HuH-7 (cell line): ENCODE measurements around the gene SYNGAP1.
"Not testable (repeated sequence)": the region's sequence is repeated elsewhere in the genome, so short reads cannot be mapped to it uniquely, and the experiment has no call there.

Experiments
- DNase-seq: peaks from one replicate; pipeline ENCODE4 v3.0.0; 2011; ENCODE audit warnings: low spot score

Gene SYNGAP1

GRCh38 chr6:33469661-33470060 is 49.8 kb downstream of the SYNGAP1 start:
- no peak for DNase-seq

DNA sequence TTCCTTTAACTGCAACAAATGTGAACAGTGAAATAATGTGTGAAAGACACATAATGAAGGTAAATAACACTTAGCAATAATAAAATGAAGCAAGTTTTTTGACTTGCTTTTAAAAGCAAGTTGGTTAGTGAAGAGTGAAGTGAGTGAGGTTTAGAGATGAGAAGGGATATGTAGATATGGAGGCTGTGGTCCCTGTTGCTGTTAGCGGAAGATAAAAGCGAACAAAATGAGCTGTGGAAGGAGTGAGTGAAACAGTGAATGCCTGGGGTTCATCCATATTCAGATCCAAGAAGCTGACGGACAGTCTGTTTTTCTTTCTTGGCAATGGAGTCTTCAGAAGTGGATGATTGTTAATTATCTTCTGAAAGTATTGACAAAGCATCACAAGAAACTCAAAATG is 58.0 kb downstream of the SYNGAP1 start:
- no peak for DNase-seq

DNA sequence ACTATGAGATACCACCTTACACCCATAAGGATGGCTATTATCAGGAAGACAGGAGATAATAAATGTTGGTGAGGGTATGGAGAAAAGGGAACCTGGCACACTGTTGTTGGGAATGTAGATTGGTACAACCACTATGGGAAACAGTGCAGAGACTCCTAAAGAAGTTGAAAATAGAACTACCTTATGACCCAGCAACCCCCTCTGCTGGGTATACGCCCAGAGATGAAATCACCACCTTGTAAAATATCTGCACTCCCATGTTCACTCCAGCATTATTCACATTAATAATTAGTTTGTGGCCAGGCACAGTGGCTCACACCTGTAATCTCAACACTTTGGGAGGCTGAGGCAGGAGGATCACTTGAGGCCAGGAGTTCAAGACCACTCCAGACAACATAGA is 61.3 kb downstream of the SYNGAP1 start:
- no peak for DNase-seq

DNA sequence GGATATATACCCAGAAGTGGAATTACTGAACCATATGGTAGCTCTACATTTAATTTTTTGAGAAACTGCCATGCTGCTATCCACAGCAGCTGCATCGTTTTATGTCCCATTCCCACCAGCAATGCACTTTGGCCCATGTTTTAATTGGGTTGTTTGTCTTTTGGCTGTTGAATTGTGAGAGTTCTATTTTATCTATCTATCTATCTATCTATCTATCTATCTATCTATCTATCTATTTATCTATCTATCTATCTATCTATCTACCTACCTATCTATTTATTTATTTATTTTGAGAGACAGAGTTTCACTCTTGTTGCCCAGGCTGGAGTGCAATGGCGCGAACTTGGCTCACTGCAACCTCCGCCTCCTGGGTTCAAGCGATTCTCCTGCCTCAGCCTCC is 62.8 kb downstream of the SYNGAP1 start:
- not testable (repeated sequence) for DNase-seq

GRCh38 chr6:33483678-33484077 is 63.8 kb downstream of the SYNGAP1 start:
- no peak for DNase-seq

DNA sequence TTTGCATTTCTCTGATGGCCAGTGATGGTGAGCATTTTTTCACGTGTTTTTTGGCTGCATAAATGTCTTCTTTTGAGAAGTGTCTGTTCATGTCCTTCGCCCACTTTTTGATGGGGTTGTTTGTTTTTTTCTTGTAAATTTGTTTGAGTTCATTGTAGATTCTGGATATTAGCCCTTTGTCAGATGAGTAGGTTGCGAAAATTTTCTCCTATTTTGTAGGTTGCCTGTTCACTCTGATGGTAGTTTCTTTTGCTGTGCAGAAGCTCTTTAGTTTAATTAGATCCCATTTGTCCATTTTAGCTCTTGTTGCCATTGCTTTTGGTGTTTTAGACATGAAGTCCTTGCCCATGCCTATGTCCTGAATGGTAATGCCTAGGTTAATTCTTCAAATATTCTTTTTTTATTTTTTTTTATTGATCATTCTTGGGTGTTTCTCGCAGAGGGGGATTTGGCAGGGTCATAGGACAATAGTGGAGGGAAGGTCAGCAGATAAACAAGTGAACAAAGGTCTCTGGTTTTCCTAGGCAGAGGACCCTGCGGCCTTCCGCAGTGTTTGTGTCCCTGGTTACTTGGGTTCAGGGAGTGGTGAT is 64.9 kb downstream of the SYNGAP1 start:
- DNase-seq: not testable (repeated sequence)

- DNase-seq: not testable (repeated sequence)
These were observed 65.8 kb downstream of the SYNGAP1 start for GRCh38 chr6:33485680-33486079.

- DNase-seq: no peak
These were observed 68.5 kb downstream of the SYNGAP1 start for GRCh38 chr6:33488339-33488738.

- DNase-seq: no peak
These were observed 70.3 kb downstream of the SYNGAP1 start for GRCh38 chr6:33490198-33490597.

DNA sequence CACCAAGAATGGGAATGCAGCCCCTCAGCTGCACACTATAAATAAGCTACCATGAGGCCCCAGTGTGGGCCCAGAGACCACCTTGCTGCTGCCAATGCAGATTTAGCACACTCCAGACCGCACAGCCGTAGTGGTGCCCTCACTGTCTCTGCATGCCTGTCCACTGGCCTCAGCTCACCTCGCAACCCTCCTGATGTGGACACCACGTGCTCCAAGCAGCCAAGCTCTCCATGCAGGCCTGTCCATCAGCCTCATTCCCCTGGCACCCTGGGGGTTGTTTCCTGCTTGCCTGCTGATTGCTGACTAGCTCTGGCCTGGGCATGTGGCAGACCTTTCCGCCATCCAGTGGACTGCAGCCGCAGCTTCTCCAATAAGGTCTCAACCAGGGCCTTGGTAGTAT is 70.8 kb downstream of the SYNGAP1 start:
- DNase-seq: no peak

DNA sequence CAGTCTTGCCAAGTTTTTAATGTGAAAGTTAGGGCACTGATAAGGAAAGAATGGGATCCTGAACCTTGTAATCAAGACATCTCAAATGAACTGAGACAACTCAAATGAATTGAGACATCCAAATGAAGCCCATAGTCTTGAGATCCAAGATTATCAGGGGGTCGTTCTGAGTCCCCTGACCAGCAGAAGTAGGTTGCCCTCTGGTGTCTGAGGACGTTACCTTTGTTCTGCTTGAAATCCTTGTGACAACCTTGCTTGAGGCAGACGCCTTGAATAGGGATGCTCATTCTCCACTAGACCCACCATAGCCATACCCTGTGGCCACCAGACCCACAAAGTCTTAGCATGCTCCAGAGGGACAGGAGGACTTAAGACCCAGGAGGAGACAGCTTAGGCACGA is 72.2 kb downstream of the SYNGAP1 start:
- DNase-seq: no peak

DNA sequence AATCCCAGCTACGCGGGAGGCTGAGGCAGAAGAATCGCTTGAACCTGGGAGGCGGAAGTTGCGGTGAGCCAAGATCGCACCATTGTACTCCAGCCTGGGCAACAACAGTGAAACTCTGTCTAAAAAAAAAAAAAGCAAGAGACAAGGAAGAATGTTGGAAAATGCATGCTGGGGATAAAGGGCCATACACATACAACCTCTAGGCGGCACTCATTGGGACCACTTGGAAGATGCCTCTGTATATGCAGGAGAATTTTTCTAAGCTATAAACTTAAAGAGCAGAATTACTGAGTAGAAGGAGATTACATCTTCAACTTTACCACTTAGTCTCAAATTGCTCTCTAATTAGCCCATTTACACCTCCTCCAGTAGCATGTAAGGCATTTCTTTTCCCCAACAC is 77.3 kb downstream of the SYNGAP1 start:
- DNase-seq: no peak

- DNase-seq: no peak
These were observed 82.6 kb downstream of the SYNGAP1 start for GRCh38 chr6:33502486-33502885.

- DNase-seq: no peak
These were observed 84.6 kb downstream of the SYNGAP1 start for GRCh38 chr6:33504486-33504885.
